Measurements from ENCODE around the gene CABLES2.

CABLES2 gene, protein sequence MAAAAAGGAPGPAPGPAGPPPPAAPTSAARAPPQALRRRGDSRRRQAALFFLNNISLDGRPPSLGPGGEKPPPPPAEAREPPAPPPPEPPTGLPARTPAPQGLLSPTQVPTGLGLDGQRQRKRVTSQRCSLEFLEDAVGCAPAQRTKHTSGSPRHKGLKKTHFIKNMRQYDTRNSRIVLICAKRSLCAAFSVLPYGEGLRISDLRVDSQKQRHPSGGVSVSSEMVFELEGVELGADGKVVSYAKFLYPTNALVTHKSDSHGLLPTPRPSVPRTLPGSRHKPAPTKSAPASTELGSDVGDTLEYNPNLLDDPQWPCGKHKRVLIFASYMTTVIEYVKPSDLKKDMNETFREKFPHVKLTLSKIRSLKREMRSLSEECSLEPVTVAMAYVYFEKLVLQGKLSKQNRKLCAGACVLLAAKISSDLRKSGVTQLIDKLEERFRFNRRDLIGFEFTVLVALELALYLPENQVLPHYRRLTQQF

DNA sequence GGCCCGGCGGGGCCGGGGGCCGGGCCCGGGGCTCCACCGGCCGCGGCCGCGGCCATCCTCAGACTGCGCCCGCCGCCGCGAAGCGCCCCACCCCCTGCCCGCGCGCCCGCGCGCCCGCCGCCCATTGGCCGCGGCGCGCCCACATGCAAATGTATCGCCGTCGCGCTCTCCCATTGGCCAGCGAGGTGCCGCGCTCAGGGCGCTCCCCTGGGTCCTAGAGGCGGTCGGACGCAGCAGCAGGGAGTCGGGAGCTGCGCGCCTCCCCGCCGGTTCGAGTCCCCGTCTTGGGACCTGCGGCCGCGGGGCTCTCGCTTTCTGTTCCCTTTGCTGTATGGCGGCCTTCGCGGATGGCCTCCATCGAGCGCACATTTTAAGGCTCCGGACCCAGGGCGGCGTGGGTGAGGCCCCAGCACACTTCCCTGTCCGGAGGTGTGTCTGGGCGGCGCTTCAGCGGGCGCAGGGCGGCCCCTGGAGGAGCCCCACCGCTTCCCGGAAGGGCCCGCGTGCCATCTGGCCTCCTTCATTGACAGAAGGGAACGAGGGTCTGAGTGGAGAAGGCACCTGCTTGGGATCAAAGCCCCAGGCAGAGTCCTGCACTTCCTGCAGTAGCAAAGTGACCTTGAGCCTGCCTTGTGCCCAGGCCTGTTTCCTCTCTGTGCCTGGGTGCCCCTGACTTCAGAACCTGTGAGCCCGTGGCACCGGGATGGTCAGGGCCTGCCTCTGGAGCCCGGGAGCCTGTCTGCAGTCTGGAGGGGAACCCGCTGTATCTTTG is at the start of gene CABLES2:
TSS of gene CABLES2 (minus strand) at position 65 of the 772 bp plus-strand sequence. CDS start at position 56, 9 bp downstream.
- peak; percentile 99 for DNase-seq

DNA sequence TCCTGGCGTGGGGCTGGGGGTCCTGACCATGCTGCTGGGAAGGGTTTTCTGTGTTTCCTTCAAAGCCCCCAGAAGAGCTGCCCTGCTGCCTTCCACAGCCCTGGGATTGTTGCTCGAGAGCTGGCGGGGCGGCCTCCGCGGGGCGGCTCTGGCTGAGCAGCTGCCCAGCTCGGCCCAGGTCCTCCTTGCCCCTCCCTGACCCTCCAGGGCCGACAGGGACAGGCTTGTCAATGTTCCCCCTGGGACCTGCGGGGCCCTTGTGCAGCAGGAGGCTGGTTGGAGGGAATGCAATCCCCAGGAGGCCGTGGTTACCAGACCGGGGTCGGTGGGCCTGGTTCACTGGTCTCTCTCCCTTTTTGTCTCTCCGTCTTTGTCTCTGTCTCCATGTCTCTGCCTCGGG is 48.8 kb upstream of the CABLES2 start:
- no peak for DNase-seq

DNA sequence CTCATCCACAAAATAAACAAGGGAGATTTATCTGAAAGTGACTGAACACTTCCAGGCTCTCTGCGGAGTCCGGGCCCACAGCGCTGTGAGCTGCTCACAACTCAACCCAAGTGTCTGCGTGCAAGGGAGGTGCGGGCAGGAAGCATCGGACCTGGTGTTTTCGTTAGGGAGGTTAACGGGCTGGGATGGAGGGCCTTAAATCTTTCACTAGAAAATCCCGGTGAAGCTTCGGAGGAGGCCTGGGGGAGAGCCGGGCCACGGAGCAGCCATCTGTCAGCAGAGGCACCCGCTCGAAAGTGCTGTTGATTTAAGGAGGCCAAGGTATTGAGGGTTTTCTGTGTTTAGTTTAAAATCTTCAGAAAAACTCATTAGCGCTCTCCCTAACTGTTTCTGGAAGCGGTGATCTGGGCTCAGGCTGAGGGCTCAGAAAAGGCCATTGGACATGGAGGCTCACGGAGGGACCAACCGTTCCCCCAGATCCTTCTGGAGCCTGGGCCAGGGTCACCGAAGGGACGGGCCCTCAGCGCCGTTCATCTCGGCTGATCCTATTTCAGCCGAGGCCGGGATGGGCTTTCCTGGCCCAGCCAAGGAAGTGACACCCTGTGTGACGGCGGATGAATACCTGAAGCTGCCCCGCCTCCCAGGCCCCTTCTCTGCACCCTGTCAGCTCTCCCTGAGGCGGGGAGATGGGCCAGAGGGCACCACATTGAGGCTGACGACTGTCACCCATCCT is 48.0 kb upstream of the CABLES2 start:
- DNase-seq, result peak; percentile 37

DNA sequence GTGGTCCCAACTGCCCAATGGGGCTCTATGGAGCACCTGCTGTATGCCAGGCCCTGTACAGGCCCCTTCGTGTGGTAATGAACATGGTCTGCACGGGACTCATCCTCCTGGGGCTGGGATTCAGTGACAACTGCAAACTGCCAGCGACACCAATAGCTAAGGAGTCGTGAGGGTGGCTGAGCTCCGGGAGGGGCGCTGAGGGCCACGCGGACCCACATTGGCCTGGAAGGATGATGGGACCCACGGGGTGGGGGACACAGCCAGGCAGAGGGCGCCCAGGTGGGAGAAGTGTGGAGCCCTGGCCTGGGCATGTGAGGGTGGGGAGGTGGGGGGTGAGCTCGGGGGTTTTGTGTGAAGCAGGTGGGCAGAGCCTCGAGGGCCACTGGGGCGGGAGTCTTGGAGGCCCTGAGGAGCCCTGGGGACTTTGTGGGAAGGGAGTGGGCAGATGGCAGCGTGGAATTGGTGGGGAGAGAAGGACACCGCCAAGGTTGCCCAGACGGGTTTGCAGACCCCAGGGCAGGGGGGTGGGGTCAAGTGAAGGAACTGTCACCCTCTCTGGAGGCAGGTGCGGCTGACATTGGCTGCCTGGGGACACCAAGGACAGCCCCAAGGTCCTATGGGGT is 46.2 kb upstream of the CABLES2 start:
- peak; percentile 33 for DNase-seq

DNA sequence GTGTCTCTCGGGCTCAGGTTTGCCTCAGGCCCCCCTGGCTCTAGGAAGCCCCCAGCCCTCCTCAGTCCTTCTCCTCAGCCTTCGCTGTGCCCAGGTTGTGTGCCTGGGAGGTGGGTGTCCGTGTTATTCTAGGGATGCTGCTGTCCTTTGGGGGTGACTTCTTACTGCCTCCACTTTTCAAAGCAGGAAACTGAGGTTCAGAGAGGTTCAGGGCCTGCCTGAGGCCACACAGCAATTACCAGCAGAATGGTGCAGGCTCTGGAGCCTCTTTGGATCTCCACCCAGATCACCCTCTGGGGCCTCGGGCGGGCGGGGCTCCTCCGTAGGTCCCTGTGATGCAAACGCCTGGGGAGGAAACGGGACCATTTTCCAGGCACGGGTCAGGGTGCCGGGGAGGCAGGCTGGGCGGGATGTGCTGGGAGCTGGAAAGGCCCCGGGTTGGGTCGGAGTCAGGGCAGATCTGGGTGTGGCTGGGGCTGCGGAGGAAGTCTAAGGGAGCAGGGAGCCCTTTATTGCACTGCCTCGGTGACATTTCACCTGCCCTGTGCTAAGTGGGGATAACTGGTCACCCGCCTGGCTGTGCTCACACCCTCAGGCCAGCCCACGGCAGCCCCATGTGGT is 45.5 kb upstream of the CABLES2 start:
- DNase-seq, result no peak

DNA sequence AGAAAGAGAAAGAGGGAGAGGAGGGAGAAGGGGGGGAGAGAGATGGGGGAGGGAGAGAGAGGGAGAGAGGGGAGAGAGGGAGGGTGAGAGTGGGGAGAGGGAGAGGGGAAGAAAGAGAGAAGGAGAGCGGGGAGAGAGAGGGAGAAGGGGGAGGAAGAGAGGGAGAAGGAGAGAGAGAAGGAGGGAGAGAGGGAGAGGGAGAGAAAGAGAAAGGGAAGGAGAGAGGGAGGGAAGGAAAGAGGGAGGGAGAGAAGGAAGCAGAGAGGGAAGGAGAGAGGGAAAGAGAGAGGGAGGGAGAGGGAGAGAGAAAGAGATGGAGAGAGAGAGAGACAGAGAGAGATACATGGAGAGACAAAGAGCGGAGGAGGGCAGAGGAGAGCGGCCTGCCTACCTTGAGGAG is 44.9 kb upstream of the CABLES2 start:
- DNase-seq, result no peak

DNA sequence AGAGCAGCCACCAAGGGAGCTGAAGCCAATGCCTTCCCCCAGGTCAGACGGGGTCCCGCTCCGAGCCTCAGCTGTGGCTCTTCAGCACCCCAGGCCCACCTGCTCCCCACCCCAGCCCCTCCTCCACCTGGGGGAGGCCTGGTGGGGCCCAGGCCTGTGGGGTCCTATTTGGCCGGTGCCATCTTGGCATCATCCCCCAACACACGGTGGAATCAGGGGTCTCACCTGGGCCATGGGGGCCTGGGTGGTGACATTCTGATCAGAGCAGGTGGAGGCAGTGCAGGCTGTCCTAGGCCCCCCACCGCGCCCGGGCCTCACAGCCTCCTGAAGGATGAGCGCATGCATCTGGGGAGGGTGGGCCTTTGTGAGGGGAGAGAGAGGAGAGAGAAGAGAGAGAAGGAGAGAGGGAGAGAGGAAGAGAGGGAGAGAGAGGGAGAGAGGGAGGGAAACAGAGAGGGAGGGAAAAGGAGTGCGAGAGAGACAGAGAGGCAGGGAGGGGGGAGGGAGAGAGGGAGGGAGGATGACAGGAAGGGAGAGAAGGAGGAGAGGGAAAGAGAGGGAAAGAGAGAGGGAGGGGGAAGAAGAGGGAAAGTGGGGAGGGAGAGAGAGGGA is 44.2 kb upstream of the CABLES2 start:
- DNase-seq, result no peak

DNA sequence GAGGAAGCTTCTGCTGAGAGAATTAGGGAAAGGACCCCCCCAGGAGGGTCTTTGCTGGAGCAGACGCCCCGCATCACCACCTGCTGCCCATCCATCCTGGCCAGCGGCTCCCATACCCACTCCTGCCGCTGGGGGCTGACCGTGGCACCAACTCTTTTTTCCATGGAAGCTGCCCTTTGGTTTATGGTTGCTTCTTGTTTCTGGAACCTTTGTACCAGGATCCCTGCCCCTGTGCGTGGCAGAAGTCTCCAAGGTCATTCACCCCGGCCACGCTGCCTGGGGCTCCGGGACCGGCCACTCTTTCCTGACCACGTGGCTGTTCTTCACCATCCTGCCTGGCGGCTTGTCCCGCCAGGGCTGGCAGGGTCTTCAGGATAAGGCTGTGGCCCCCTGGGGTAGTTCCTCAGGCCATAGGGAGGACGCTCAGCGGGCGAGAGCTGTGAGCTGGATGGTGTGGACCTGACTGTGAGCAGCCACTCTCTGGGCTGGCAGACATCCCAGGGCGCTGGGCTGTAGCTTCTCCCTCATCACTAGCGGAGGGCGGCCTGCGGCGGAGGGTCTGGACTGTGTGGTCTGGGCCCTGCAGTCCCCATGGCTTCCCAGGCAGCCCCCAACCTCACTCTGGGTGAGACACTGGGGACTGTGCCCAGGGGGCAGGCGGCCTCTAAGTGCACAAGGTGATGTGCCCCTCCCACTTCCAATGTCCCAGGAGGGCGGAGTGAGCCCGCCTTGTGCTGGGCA is 43.0 kb upstream of the CABLES2 start:
- no peak for DNase-seq

DNA sequence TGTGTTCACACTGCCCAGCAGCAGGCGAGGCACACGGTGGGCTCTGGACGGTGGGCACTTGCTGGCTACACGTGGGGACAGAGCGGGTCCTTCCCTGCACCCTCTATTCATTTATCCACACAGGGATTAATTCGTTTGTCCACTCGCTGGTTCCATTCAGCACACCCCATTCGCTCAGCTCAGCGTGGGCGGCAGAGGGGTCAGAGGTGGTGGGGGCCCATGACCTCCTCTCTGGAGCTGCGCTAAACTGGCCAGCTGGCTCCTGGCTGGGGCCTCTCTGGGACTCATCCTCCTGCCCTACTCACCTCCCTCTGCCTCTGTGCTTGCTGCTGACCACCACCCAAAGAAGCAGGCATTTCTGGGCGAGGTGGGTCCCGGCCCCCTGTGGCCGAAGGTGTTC is 41.7 kb upstream of the CABLES2 start:
- DNase-seq, result no peak

DNA sequence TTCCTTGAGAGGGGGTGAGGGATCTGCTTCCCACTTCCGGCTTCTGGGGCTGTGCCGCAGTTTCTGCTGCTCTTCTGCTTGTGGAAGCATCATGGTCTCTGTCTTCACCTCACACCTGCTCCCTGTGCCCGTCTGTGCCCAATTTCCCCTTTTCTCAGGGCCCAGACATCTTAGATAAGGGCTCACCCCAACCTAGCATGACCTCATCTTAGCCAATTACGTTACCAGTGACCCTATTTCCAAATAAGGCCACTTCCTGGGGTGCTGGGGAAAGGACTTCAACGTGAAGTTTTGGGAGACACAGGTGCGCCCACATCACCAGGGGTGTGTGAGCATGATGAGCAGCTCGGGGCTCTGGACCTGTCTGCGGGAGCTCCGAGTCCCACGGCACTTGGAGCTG is 41.0 kb upstream of the CABLES2 start:
- no peak for DNase-seq

DNA sequence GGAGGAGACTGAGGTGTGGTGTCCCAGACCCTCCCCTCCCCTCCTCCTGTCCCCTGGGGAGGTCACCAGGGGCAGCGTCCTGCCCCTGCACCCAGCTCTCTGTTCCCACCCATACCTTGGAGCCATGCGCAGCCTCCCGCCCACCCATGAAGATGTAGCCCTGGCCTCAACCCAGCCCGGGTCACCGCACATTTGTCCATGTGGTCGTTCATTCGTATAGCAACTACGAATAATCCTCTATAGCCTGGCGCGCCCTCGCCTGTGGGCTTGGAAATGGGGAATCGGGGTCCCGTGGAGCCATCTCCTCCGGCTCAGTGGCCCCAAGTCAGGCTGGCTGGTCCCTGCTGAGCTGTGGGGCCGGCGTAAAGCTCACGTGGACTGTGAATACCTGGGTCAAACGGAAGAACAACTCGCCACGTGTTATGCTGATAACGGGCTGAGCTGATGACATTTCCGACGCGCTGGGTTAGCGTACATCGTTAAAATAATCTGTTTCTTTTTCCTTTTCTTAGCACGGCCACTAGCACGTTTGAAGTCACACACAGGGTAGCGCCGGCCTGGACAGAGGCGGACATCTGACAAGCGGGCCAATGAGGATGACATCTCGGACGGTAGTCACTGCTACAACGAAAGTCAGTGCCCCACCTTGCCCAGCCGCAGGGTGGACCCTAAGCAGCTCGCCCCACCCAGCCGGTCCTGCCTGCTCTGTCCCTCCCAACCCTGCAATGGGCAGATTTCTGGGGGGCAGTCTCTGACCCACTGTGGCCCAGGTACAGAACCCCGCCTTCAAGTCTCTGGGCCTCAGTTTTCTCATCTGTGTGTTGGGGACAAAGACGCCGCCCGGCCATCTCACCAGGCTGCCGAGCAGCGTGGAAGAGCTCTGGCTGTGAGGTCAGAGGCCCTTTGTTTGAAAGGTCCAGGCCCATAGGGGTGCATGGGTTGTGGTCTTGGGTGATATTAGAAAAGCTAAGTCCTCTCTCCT is 40.1 kb upstream of the CABLES2 start:
- DNase-seq, result no peak

DNA sequence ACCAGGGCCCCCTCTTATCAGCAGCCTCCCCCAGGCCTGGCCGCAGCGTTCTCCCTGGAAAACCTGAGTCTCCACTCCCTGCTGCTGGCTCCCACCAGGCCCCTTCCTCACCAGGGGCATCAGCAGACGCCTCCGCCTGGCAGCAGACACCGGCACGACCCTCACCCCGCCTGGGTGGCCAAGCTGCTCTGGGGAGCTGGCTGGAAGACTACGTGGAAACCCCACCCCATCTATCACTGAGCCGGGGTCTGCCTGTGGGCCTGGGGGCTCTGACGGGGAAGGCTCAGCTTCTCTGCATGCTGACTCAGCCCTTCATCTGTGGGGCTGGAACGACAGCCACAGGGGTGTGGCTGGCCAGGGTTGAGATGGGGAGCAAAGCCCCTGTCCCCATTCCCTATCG is 39.4 kb upstream of the CABLES2 start:
- no peak for DNase-seq

DNA sequence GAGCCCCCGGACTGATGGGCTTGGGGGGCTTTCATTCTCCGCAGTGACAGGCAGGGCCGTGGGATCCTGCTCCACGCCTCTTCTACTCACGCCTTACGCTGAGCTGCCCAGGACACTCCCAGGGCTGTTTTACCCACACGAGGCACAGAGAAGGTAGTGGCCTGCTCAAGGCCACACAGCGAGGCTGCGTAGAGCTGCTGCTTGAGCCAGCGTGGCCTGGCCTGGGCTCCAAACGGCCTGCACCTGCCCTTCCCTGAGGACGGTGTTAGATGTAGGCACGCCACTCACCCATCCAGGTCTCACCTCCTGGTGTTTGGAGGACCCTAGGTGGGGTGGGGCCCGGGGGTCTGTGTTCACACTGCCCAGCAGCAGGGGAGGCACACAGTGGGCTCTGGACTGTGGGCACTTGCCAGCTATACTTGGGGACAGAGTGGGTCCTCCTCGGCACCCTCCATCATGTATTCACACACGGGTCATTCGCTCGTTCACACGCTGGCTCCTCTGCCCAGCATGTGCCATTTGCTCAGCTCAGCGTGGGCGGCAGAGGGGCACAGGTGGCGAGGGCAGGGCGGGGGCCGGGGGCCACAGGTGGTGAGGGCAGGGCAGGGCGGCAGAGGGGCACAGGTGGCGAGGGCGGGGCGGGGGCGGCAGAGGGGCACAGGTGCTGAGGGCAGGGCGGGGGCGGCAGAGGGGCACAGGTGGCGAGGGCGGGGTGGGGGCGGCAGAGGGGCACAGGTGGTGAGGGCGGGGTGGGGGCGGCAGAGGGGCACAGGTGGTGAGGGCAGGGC is 38.7 kb upstream of the CABLES2 start:
- no peak for DNase-seq

DNA sequence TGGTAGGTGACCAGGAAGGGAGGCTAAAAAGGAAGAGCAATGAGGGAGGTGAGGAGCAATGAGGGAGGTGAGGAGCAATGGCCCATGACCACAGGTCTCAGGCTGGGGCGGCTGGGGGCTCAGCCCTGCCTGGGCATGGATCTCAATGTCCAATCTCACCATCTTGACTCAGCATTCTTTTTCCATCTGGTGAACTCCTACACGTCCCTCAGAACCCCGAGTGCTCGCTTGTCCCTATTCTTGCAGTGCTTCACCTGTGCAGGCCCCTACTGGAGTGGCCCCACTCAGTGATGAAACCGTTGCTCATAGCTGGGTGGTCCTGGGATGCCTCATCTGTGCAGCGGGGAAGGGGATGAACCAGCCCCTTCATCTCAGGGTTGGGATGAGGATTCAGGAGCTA is 37.2 kb upstream of the CABLES2 start:
- DNase-seq, result no peak

DNA sequence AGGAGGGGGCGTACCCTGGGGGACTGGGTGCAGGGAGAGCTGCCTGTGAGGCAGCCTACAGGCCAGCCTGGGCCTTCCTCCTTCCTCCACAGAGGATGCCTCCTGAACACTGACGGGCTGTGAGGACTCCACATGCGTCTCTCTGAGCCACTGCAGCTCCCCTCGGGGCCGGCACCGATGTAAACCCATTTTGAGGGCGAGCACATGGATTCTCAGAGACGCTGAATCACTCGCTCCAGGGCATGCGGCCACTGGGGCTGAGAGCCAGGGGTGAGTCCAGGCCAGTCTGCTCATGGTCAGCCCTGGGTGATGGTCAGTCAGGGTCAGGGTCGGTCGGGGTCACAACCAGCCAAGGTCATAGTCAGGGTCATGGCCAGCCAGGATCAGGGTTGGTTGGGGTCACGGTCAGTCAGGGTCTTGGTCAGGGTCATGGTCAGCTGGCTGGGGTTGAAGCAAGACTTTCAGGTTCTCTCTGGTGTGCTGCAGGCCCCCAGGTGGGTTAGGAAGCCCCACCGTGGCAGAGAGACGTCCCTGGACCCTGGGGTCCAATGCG is 35.0 kb upstream of the CABLES2 start:
- DNase-seq, result no peak

DNA sequence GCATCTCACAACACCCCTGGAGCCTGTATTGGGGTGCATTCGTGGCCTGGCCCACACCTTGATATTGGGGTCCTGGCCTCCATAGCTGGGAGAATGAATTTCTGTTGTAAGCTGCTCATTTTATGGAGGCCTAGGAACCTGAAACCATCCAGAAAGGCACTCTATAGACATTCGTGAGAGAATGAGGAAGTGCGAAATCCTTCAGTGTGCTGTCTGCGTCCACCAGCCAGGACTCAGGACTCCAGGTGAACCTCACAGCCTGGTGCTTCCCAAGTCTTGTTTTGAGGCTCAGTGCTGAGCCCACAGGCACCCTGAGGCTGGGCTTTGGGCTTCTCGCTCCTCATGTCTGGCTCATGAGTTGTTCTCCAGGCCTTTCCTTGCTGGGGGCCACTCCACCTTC is 32.1 kb upstream of the CABLES2 start:
- DNase-seq, result no peak

DNA sequence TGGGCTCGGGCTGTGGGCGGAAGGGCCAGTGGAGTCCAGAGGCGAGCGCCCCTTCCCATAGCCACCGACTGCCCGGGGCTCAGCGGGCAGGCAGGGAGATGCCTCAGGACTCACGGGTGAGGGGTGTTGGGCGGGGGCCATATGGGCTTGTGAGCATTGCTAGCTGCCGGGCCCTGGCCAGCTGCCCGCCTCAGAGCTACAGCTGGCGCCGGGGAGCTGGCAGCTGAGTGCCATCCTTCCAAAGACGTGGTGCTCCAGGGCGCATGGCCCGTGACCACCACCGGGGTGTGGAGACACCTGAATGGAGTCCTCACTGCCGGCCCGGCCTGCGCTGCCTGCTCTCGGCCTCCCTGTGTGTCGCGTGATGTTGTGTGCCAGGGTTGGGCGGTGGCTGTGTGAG is 30.8 kb upstream of the CABLES2 start:
- no peak for DNase-seq

DNA sequence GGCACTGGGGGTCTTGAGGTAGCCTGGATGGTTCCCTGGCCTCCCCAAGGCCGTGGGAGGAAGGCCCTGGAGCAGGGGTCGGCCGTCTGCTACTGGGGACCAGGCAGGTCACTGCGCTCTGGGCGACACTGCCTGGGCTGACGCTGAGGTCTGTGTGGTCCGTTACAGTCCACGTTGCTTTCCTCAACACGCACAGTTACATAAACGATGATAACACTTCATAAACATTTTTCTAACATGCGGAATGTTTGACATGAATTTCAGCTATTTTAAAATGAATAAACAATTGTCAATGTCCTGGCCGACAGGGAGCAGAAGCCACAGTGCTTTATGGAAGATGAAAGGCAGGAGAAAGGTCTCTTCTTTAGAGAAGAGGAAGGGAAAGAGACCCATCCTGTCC is 30.4 kb upstream of the CABLES2 start:
- no peak for DNase-seq

DNA sequence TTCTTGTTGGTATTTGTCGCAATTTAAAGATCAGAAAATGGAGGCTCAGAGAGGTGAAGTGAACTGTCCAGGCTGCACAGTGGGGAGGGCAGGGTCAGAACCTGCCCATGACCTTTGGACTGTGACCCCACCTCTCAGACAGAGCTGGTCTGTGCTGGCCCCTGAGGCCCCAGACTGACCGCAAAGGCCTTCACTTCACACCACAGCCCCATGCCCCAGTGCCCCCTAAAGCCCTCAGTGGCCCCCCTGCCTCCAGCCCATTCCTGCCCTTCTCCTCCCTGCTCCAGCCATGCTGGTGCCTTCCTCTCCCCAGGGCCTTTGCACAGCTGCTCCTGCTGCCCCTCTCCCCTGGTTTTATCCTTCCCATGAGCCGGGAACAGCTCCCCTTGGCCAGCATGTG is 29.6 kb upstream of the CABLES2 start:
- no peak for DNase-seq
